GM12872 (cell line): ENCODE data around the gene BLOC1S6.
A peak's percentile ranks its signal among the peaks of the same experiment; 100 is the strongest.

ENCODE experiments used
- TF ChIP-seq, protein P1 (sequence below): IDR thresholded peaks from 3 replicates; pipeline ENCODE4 v1.5.1; 2011; ENCODE audit warnings: low read depth, mild to moderate bottlenecking, low read length, moderate library complexity; ENCODE audit not compliant: insufficient read depth

BLOC1S6 gene

DNA sequence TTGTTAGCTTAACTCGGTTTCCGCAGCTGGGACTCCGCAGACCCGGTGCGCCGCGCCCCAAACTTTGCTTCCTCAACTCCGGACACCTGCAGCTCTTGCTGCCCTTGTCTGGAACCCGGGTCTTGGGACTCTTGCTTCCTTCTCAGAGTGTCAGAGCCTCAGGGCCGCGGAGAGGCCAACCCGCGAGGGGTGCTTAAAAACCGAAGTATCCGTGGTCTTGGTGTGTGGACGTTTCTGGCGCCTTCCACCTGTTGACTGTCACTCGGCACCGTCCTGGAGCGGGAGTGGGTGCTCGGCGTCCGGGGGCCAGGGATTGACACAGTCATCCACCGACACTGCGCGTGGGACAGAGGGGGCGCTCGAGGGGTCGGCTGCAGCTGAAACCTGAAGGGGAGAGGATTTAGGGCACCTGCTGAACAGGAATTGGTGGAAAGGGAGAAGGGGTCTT lies 48.0 kb downstream of the BLOC1S6 start:
- TF ChIP-seq, protein P1, sequence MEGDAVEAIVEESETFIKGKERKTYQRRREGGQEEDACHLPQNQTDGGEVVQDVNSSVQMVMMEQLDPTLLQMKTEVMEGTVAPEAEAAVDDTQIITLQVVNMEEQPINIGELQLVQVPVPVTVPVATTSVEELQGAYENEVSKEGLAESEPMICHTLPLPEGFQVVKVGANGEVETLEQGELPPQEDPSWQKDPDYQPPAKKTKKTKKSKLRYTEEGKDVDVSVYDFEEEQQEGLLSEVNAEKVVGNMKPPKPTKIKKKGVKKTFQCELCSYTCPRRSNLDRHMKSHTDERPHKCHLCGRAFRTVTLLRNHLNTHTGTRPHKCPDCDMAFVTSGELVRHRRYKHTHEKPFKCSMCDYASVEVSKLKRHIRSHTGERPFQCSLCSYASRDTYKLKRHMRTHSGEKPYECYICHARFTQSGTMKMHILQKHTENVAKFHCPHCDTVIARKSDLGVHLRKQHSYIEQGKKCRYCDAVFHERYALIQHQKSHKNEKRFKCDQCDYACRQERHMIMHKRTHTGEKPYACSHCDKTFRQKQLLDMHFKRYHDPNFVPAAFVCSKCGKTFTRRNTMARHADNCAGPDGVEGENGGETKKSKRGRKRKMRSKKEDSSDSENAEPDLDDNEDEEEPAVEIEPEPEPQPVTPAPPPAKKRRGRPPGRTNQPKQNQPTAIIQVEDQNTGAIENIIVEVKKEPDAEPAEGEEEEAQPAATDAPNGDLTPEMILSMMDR: peak; percentile 70

DNA sequence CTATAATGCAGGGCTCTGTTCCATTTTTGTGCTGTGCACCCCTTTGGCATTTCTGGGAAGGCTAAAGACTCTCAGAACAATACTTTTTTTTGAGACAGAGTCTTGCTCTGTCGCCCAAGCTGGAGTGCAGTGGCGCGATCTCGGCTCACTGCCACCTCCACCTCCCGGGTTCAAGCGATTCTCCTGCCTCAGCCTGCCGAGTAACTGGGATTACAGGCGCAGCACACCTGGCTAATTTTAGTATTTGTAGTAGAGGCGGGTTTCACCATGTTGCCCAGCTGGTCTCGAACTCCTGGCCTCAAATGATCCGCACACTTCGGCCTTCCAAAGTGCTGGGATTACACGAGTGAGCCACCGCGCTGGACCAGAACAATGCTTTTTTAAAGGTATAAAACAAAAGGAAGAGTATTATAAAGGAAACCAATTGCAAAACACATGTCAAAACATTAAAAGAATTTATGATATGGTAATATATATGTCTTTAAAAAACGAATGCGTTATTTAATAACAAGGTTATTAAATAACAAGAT lies 48.6 kb downstream of the BLOC1S6 start:
- TF ChIP-seq, protein P1: no peak

DNA sequence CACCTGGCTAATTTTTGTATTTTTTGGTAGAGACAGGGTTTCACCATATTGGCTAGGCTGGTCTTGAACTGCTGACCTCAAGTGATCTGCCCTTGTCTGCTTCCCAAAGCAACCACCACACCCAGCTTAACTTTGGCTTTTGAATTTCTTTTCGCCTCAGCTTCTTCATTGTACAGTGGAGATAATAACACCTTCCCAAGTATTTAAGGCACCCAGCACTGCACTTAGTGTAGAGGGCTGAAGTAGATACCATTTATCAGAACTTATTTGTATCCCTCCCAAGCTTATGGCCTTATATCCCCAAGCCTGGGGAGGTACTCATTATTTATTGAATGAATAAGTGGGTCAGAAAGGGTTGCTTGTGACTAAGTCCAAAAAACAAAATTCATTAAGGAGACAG lies 50.0 kb downstream of the BLOC1S6 start:
- TF ChIP-seq, protein P1: no peak

DNA sequence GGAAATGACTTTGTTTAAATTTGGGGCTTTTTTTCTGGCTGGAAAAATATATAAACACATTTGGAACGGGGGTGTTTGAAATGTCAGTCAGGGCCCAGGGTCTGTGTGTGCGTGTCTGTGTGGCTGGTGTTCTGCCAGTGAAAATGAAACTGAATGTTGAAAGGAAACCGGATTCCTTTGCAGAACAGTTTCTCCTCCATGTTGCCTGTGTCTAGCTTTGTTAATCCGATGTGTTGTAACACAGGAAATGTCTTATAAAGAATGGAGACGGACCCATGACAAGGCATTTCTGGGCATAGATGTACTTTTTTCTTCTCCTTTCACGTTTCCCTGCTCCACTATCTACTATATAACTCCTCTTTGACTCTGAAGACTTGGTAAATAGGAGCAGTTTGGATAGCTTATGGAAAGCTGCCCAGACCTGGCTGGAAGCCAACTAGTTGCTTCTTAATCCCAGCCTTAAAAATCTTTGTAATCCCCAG lies 50.4 kb downstream of the BLOC1S6 start:
- TF ChIP-seq, protein P1: no peak

DNA sequence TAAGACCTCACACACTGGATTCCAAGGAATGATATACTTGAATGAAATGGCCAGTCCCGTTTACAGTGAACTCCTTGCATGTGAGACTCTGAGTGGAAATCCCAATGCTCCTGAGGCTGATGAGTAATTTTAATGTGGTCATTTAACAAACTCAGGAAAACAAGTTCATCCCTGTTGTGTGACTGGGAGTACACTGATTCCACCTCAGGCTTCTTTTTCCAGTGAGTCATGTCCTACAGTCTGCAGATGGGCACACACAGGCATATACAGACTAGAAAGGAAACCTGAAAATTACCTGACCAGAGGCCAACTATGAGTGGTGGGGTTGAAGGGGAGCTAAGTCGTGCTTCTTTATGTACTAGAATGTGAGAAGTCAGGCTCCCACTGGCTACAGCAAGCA lies 53.4 kb downstream of the BLOC1S6 start:
- TF ChIP-seq, protein P1: no peak

DNA sequence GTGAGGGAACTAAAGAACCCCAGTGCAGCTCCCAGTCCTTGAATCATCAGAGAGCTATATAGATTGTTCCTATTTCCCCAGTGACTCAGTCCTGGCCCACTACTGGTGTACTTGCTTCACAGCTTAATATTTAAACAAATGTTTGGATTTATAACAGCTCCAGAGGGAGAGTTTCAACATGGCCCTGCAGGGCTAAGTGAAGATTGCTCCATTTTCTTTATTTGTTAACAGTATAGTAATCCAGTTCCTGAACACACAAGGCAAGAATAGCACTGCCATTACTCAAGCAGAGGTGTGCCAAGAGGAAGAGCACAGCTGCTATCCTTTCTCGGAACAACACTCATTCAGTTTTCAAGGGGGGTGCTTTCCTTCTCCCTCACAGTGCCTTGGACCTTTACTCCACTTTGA lies 54.2 kb downstream of the BLOC1S6 start:
- TF ChIP-seq, protein P1: no peak

DNA sequence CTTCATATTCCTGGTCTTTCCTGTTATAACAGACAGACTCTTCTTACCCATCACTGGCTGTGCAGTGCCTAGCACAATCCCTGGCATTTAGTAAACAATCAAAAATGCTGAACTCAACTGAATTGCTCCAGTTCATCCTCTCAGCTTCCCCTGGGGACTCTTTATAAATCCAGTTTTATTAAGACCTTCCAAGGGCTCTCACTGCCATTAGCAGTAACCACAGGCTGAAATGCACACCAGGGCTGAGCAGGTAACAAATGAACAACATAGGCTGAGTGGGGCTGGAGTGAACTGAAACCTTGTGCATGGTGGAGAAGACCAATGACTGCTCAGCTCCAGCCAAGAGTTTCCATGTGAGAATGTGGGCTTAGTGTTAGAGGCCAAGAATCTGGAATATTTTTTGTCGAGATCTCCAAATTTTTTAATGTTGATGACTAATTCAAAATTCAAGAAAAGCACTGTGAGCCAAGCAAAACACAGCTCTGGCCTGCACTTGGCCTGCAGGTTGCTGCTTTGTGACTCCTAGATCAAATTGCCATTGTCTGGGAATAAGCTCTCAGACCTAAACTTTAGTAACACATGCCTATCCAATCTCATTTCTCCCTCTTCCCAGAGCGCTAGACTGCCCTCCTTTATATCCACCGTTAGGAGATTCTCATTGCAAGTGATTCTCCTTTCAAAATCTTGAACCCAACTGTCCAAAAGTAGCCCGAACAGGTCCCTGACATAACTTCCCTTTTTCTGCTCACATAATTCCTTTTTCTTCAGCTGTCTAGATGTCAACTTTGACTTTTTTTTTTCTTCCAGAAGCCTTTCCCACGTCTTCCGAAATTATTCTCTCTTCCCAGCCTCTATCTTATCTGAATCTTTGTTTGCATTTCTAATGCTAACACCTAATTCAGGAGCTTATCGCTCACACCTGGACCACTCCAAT lies 55.1 kb downstream of the BLOC1S6 start:
- TF ChIP-seq, protein P1: no peak
